Endothelial cell of hepatic sinusoid (primary cell): ENCODE results near the gene TUBGCP6.

Experiments
- in situ Hi-C: cut with HindIII; loops from 2 replicates; pipeline ENCODE4 v1.10.0; 2017; ENCODE audit warnings: low sequenced_read_pairs

The TUBGCP6 gene

GRCh38 chr22:50184902-50185374 is 59.9 kb downstream of the TUBGCP6 start:
- in situ Hi-C loops = no loop called here

GRCh38 chr22:50184004-50184901 is 60.6 kb downstream of the TUBGCP6 start:
- in situ Hi-C loops = no loop called here

- in situ Hi-C loops = no loop called here
Observed at GRCh38 chr22:50183141-50183971, 61.5 kb downstream of the TUBGCP6 start.

GRCh38 chr22:50182176-50183081 is 62.4 kb downstream of the TUBGCP6 start:
- in situ Hi-C loops = no loop called here

- in situ Hi-C loops = no loop called here
Observed at GRCh38 chr22:50180727-50181521, 63.9 kb downstream of the TUBGCP6 start.

GRCh38 chr22:50179937-50180726 is 64.7 kb downstream of the TUBGCP6 start:
- in situ Hi-C loops = no loop called here

GRCh38 chr22:50178871-50179869 is 65.7 kb downstream of the TUBGCP6 start:
- in situ Hi-C loops = no loop called here

GRCh38 chr22:50178471-50178864 is 66.4 kb downstream of the TUBGCP6 start:
- in situ Hi-C loops = no loop called here

GRCh38 chr22:50177537-50178470 is 67.0 kb downstream of the TUBGCP6 start:
- in situ Hi-C loops = no loop called here

- in situ Hi-C loops = no loop called here
Observed at GRCh38 chr22:50176850-50177536, 67.8 kb downstream of the TUBGCP6 start.

GRCh38 chr22:50175921-50176849 is 68.6 kb downstream of the TUBGCP6 start:
- in situ Hi-C loops = no loop called here

GRCh38 chr22:50175191-50175461 is 69.7 kb downstream of the TUBGCP6 start:
- in situ Hi-C loops = no loop called here

- in situ Hi-C loops = no loop called here
Observed at GRCh38 chr22:50174382-50175190, 70.2 kb downstream of the TUBGCP6 start.

GRCh38 chr22:50173983-50174355 is 70.9 kb downstream of the TUBGCP6 start:
- in situ Hi-C loops = no loop called here
